Peyer's patch (tissue), 4 donors: ENCODE results near the gene TMEM132A. TPM values are rescaled to one million over a fixed set of nuclear protein-coding genes. Genes with fewer than 3 reads are reported as not detected.

Source experiments
- DNase-seq, 3 donors: peaks; one replicate each; pipeline ENCODE4 v3.0.0-alpha.2; 2017 to 2019
- H3K27ac ChIP-seq, 4 donors: fragments of 200-600 bp; sonication (generic); one replicate each; pipeline ENCODE4 v1.5.1; 2016 to 2019
- H3K27me3 ChIP-seq, 2 donors: fragments of 200-600 bp; sonication (generic); one replicate each; pipeline ENCODE4 v1.5.1; 2019
- H3K36me3 ChIP-seq, 3 donors: fragments of 200-600 bp; sonication (generic); one replicate each; pipeline ENCODE4 v1.5.1; 2016 to 2019
- H3K4me1 ChIP-seq, 4 donors: fragments of 200-600 bp; sonication (generic); one replicate each; pipeline ENCODE4 v1.5.1; 2016 to 2019
- H3K4me3 ChIP-seq, 4 donors: fragments of 200-600 bp; sonication (generic); 1 replicate in 3 of 4; 2 replicates in 1 of 4; pipeline ENCODE4 v1.5.1; 2016 to 2019; ENCODE audit warnings: mild to moderate bottlenecking in 1 of 4
- H3K9me3 ChIP-seq, 4 donors: fragments of 200-600 bp; sonication (generic); one replicate each; pipeline ENCODE4 v1.5.1; 2016 to 2019; ENCODE audit warnings: mild to moderate bottlenecking in 1 of 4
- POLR2A ChIP-seq, 2 donors: fragments of 450-650 bp; IDR thresholded peaks; one replicate each; pipeline ENCODE4 v1.5.1; 2017; ENCODE audit warnings: antibody characterized with exemption in 2 of 2, mild to moderate bottlenecking in 2 of 2, moderate library complexity in 2 of 2
- total RNA-seq, 4 donors: library from RNA; depleted of rRNA; stranded (reverse); fragments of >200 nt; gene quantifications; one replicate each; pipeline ENCODE4 v1.1.0, GENCODE V29; 2016
- TF ChIP-seq, protein P1 (sequence below), 6 experiments: fragments of 450-650 bp in 4 of 6; fragments of 200-600 bp in 2 of 6; sonication (generic) in 1 of 6; IDR thresholded peaks; one replicate each; pipeline ENCODE4 v1.5.1; 2017 to 2019; ENCODE audit warnings: antibody characterized with exemption in 6 of 6, mild to moderate bottlenecking in 3 of 6, moderate library complexity in 1 of 6

Gene TMEM132A
- total RNA-seq, 4 donors from 2014 or later, result 1.6 to 28.9 (median 4.0) TPM

DNA sequence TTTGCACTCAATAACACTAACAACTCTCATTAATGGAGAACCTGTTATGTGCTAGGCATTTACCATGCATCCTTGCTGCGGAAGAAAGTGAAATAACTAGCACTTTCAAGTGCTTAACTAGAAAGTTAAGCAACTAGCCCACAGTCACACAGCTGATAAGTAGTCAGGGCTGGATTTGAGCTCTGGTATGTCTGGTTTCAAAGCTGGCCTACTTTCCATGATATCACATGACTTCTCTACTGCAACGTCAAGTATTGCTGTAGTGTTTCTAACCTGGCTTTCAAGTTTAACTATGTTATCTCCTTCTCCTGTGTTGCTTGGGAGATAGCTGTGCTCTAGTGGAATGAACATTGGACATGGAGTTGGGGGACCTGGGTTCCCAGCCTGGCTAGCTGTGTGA lies 15.6 kb downstream of the TMEM132A start:
- DNase-seq, result no peak
- Histone ChIP-seq H3K27me3 (no peaks in the 10 kb centered on the region), H3K36me3 (peaks cover 0 to 10% (median 0%) of the 10 kb centered on the region in 3 donors)

DNA sequence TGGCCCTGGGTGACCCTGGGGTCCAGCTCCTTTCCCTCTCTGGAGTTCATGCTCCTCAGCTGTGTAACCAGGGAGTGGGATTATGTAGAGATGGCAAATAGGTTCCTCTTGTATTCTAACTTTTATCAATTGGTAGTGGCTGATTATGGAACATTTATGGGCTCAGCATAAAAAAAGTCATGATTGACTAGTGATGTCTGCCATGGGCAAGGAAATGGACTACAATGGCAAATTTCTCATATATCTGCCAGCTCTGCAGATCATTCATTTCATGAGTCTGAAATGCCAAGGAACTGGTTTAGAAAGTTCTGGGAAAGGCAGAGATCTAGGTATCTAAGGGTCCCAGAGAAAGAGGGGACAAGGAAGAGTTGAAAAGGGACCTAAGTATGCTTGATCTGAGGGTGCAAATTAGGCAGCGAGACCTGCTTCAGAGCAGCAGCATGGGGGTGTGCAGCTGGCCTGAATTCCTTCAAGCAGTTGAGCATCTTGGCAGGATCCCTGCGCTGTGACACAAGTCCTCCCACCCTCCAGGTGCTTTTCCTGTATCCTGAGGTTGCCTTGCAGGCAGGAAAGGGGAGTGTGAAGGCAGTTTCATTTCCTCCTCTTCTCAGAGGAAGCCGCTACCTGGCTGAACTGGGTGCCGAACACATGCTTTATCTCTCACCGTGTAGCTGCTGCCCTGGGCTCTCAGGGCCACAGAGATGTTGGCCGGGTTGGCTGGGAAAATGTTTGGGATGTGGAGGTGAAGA lies 17.3 kb downstream of the TMEM132A start:
- Histone ChIP-seq H3K4me1 (peaks cover 0 to 4% (median 1%) of the 10 kb centered on the region in 4 donors), H3K27me3 (no peaks in the 10 kb centered on the region), H3K27ac (no peak overlapping the region), H3K4me3 (no peak overlapping the region), H3K36me3 (peaks cover 0 to 10% (median 0%) of the 10 kb centered on the region in 3 donors), H3K9me3 (no peaks in the 10 kb centered on the region)
- no peak for DNase-seq
- no peak for TF ChIP-seq POLR2A (IDR thresholded peaks at IDR 0.05)
- TF ChIP-seq, protein P1, sequence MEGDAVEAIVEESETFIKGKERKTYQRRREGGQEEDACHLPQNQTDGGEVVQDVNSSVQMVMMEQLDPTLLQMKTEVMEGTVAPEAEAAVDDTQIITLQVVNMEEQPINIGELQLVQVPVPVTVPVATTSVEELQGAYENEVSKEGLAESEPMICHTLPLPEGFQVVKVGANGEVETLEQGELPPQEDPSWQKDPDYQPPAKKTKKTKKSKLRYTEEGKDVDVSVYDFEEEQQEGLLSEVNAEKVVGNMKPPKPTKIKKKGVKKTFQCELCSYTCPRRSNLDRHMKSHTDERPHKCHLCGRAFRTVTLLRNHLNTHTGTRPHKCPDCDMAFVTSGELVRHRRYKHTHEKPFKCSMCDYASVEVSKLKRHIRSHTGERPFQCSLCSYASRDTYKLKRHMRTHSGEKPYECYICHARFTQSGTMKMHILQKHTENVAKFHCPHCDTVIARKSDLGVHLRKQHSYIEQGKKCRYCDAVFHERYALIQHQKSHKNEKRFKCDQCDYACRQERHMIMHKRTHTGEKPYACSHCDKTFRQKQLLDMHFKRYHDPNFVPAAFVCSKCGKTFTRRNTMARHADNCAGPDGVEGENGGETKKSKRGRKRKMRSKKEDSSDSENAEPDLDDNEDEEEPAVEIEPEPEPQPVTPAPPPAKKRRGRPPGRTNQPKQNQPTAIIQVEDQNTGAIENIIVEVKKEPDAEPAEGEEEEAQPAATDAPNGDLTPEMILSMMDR (IDR thresholded peaks at IDR 0.05), result no peak

More for the DNA sequence above, 15.6 kb downstream of the TMEM132A start:
- H3K27ac ChIP-seq, result no peak overlapping the region
- no peak overlapping the region for H3K4me3 ChIP-seq
- no peak for TF ChIP-seq POLR2A (IDR thresholded peaks at IDR 0.05)
- TF ChIP-seq, protein P1 (IDR thresholded peaks at IDR 0.05), result no peak
- peaks cover 0 to 4% (median 1%) of the 10 kb centered on the region in 4 donors for H3K4me1 ChIP-seq
- no peaks in the 10 kb centered on the region for H3K9me3 ChIP-seq

DNA sequence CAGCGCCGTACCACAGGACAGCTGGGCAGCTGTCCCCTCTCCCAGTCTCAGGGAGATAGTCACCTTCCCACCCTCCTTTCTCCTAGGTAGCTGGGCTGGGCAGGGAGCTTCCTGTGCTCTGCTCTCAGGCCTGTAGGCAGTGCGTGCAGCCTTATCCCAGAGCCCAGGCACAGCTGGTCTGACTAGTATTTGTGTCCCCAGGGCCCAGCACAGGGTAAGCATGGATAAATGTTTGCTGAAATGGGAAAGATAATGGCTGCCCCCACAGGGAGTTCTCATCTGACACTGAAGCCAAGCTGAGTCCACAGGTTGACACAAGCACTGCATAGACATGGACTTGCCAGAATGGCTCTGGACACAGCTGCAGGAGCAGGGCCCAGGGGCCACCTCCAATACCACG lies 18.0 kb downstream of the TMEM132A start:
- DNase-seq, result no peak
- peaks cover 0 to 10% (median 0%) of the 10 kb centered on the region in 3 donors for H3K36me3 ChIP-seq
- TF ChIP-seq, protein P1 (IDR thresholded peaks at IDR 0.05), result no peak
- TF ChIP-seq POLR2A (IDR thresholded peaks at IDR 0.05), result no peak
- H3K27me3 ChIP-seq, result no peaks in the 10 kb centered on the region
- H3K9me3 ChIP-seq, result no peaks in the 10 kb centered on the region
- no peak overlapping the region for H3K27ac ChIP-seq
- no peak overlapping the region for H3K4me3 ChIP-seq
- H3K4me1 ChIP-seq, result peaks cover 0 to 4% (median 1%) of the 10 kb centered on the region in 4 donors

DNA sequence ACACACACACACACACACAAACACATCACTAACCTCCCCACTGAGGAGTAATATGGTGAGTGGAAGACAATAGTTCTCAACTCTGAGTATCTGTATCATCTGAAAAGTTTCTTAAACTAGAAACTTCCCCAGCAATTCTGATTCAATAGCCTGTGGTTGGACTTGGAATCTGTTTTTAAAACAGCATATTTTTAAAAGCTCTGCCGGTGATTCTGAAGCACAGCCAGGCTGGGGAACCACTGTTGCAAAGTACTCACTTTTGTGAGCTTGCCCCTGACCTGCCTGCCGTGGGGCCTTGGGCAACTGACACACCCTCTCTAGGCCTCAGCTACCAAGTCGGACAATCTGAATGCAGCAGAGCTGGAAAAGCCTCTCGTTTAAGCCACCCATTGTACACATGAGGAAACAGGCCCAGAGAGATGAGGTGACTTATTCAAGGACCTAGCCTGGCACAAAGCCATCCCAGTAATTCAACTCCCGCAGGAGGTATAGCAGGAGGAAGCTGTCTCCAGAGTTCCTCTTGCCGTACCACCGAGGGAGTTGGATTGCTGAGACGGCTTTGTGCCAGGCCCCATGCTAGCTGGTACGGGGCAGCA lies 18.8 kb downstream of the TMEM132A start:
- no peaks in the 10 kb centered on the region for H3K27me3 ChIP-seq
- no peak overlapping the region for H3K27ac ChIP-seq
- H3K4me1 ChIP-seq, result peaks cover 0 to 4% (median 1%) of the 10 kb centered on the region in 4 donors
- TF ChIP-seq, protein P1 (IDR thresholded peaks at IDR 0.05), result no peak
- TF ChIP-seq POLR2A (IDR thresholded peaks at IDR 0.05), result no peak
- no peak overlapping the region for H3K4me3 ChIP-seq
- no peak for DNase-seq
- no peaks in the 10 kb centered on the region for H3K9me3 ChIP-seq
- H3K36me3 ChIP-seq, result peaks cover 0 to 10% (median 0%) of the 10 kb centered on the region in 3 donors

DNA sequence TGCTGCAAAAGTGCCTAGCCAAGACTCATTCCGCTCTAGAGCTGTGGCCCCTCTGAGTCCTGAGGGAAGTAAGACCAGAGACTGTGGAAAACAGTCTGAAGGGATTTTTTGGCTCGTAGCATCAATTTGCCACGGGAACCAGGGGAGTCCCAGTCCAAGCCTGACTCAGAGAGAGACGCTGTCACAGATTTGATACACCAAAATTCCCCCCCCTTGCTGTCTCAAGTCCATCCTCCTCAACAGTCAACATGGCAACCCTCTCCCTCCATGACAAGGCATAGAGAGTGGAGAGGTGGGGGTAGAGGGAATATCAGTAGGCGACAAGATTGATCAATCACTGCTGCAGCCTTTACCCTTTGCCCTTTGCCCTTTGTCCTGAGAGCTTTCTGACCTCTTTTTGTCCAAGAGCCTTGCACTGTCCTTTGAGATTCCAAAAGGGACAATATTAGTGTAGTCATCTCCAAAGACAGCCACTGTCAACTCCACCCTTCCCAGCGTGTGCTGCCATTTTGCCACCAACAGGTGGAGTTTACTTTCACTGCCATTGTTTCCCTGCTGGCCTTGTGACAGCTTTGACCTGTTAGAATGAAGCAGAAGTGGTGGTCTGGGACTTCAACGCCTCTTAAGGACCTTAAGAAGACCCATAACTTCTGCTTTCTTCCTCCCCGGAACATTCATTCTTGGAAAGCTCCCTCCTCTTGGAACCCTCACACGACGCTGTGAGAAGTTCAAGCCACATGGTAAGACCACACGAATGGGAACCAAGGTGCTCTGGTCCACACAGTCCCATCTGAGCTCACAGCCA lies 20.4 kb downstream of the TMEM132A start:
- H3K4me3 ChIP-seq, result no peak overlapping the region
- H3K9me3 ChIP-seq, result no peaks in the 10 kb centered on the region
- H3K4me1 ChIP-seq, result peaks cover 0 to 4% (median 1%) of the 10 kb centered on the region in 4 donors
- no peak for DNase-seq
- peaks cover 0 to 10% (median 0%) of the 10 kb centered on the region in 3 donors for H3K36me3 ChIP-seq
- H3K27ac ChIP-seq, result no peak overlapping the region
- no peaks in the 10 kb centered on the region for H3K27me3 ChIP-seq
- TF ChIP-seq, protein P1 (IDR thresholded peaks at IDR 0.05), result peak in 4 of 6 experiments; percentile 14 to 21 (median 20)
- TF ChIP-seq POLR2A (IDR thresholded peaks at IDR 0.05), result no peak
